NOMO-1 treated with DMSO at 0.1 percent for 48 hours (cell line): Measurements from ENCODE around the gene POMT2.
"Not testable (repeated sequence)": the region's sequence is repeated elsewhere in the genome, so short reads cannot be mapped to it uniquely, and the experiment has no call there.

ENCODE experiments used
- DNase-seq: peaks from one replicate; lab custom pipeline; 2025; ENCODE audit not compliant: unreplicated experiment; lab: John Stamatoyannopoulos, UW

POMT2 gene

DNA sequence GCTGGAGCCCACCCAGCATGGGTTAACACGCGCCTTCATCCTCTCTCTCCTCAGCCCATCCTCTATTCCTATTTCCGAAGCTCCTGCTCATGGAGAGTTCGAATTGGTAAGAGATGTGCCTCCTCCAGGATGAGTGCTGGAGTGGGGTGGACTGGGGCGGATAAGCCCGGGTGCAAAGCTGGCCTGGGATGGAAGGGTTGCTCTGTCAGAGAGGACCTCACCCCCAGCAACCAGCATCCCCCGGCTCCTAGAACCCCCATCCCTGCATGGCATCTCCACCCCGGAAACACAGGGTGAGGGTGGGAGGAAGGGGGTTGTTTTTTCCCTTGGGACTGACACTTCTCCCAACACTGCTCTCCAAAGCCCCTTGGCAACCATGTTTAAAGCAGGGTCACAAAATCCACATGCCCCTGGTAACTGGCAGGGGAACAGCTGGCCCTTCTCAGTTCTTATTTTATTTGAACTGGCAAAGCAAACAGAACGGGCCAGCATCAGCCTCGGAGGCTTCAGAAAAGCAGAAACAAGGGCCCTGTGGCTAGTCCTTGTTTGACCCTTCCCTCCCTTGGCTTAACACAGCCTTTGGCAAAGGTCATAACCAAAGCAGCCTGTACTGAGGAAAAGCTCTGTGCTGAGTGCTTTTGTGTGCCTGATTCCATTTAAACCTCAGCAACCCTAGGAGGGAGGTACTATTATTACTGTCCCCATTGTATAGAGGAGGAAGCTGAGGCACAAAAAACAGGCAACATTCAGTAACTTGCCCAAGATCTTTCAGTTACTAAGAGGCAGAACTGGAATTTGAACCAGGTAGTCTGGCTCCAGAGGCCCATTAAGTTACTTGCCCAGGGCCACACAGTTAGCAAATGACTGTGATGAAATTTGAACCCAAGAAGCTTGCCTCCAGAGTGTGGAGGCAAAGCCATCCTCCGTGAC is 4.4 kb upstream of the POMT2 start:
- DNase-seq, result no peak

DNA sequence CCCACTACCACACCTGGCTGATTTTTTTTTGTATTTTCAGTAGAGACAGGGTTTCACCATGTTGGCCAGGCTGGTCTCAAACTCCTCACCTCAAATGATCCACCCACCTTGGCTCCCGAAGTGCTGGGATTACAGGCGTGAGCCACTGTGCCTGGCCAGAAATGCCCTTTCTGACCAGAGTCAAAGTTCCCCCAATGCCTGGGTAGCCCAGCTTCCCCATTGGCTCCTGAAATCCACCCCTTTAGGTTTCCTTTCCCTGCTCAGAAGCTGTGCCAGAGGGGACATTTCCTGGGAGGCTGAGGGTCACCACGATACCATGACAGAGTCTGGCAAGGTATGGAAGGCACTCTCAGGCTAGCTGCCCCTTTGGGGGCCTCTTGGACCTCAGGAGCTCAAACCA is 3.6 kb upstream of the POMT2 start:
- DNase-seq, result no peak

DNA sequence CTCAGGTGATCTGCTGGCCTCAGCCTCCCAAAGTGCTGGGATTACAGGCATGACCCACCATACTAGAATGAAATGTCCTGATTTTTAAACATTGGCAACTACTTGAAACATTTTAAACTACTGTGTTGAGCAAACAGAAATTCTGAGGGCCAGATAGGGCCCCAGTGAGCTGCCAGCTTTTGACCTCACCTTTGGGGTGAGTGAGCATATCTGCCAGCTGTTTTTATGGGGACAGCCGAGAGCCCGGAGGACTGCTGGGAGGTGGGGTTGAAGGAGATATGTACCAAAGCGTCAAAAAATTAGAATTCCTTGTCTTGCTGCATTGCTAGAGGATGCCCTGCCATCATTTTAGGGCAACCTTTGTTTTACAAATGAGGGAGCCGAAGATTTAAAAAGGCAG is 2.9 kb upstream of the POMT2 start:
- no peak for DNase-seq

DNA sequence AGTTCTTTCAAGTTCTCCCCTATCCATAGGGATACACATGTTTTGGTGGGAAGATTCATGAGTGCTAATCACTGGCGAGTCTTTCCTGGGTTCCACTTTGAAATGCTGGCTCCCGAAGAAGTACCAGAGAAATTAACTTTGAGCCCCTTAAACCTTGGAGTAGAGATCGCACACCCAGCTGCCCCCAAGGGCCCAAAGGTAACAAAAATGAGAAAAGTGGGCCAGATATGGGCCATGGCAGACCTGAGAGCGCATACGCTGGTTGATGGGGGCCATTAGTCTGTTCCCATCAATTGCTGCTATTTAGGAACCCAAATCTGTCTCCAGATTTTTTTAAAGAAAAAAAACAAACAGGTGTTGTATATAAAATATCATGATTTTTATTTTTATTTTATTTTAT is 2.3 kb upstream of the POMT2 start:
- DNase-seq, result no peak

DNA sequence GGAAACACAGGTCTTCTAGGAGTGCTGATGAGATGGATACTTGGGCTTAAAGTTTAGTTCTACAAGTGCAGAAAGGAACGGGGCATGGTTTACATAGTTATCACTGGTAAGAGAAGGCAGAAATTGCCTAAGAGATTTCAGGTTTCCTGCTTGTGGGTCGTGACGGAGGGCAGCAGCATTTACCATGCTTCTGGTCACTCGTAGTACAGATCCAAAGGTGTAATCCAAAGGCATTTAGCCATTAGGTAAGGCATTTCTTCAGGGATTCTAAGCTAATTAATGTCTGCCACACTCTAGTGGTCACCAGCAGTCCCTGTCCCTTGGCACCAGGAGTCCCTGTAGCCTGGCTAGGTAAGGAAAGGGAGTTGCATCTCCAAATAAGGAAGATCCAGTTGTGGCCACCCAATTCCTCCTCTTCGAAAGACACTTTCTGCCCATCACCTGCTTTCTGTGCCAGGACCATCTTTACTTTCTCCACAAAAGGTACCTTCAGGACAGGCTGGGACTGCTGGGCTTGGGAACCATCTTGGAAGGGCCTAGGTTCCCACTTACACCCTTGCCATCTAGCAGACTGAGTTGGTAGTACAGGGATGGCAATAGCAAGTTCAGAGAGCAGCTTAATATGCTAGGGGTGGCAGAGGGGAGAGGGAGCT is 1.7 kb upstream of the POMT2 start:
- DNase-seq, result peak; percentile 20

DNA sequence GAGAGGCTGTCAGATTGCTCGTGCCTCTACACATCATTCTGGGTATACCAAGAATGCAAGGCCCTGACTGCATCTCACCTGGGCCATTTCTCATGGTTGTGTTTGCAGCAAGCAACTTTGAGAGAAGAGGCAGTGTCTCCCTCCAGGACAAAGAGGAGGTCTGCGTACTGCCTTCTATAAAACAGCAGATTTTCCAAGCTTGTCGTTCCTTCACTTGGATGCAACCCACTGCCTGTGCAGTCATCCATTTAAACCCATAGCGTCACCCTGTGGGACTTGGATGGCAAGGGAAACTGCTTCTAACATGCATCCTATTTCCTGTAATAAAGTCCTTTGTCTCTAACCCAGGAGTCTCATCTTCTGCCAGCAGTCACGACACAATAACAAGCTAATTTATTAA is 1.3 kb downstream of the POMT2 start:
- no peak for DNase-seq

DNA sequence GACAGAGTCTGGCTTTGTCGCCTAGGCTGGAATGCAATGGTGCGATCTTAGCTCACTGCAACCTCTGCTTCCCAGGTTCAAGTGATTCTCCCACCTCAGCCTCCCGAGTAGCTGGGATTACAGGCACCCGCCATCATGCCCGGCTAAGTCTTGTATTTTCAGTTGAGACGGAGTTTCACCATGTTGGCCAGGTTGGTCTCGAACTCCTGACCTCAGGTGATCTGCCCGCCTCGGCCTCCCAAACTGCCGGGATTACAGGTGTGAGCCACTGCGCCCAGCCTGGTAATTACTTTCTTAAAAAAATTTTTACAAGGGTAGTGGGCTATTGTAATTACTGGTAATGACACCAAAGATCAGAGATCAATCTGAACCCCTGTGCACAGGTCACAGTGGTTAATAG is 1.9 kb downstream of the POMT2 start:
- DNase-seq, result not testable (repeated sequence)

DNA sequence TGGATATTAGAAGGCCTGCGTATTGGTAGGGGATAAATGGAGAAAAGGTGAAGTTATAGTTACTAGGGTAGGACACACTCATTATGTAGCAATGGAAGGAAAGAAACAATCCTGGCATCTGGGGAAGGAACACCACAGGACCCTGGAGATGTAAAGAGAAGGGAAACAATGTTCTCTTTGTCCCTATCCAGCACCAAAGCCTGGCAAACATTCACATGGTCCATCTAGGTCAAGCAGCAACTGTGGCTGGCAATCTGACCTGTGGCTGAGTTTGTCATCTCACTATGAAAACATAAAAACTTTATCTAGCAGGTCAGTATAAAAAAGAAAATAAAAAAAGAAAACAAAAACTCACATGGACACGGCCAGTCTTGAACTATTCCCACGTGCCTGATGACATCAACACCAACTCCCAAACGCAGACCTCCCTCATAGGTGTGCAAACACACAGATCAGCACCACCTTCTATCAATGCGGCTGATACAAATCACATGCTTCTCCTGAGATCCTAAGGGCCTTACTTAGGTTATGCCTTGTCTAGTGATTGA is 2.6 kb downstream of the POMT2 start:
- no peak for DNase-seq

DNA sequence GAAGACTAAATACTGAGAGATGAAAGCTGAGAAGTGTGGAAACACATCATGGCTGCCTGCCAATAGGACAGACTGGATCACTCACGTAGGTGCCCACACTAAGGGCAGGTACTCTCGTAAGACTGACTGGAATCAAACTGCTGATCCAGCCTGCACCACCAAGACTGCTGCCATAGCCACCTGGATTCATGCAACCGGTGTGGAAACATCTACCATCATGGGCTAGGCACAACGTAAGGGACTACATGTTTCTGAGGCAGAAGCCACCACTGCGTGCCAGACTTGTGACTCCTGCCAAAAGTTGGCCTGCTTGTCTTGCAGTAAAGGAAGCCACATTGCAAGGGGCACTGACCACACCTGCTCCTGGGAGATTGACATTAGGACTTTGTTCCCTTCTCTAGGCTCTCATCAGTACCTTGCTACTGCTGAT is 3.8 kb downstream of the POMT2 start:
- no peak for DNase-seq

DNA sequence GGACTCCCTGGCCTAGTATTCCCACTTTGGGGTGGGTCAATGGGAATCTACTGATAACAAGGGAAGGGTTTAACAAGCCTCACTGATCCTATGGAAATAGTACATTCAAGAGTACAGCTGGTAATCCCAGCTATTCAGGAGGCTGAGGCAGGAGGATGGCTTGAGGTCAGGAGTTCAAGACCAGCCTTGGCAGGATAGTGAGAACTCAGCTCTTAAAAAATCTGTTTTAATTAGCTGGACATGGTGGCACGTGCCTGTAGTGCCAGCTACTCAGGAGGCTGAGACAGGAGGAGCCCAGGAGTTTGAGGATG is 4.5 kb downstream of the POMT2 start:
- DNase-seq, result no peak

DNA sequence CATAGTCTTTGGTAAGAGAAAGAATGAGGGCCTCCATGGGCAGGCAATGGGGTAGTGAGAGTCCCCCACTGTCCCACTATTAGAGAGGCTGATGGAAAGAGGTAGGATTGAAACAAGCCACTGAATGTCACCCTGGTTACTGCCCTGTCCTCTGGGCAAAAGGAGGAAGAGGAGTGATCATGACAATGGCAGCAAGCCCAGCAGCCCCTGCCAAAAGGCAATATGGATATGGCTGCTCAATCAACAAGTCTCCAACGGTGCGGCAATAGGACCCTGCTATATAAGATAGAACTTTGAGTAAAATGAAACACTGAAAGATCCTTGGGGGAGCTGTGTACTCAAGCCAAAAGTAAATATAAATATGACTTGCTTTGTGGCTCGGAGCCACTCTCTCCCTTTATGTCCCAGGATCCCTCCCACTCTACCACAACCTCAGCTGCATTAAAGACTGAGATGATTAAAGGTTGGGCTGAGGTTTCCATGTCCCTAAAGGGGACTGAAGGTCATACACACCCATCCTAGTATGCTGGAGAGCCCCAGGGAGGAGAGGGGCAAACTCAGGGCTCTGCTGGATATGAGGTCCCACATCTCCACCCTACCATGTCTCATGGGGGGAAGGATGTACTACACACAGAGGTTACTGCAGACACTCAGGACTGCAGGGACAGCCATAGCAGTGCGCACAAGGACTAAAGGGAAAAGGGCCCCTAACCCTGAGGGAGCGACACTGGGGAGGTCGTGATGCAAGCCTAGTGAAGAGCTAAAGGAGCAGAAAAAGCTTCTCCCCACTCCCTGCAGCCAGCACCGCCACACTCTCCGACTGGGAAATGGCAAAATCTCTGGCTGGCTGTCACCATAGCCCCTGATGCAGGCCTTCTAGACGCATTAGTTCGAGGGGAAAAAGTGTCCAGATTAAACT is 5.9 kb downstream of the POMT2 start:
- no peak for DNase-seq

DNA sequence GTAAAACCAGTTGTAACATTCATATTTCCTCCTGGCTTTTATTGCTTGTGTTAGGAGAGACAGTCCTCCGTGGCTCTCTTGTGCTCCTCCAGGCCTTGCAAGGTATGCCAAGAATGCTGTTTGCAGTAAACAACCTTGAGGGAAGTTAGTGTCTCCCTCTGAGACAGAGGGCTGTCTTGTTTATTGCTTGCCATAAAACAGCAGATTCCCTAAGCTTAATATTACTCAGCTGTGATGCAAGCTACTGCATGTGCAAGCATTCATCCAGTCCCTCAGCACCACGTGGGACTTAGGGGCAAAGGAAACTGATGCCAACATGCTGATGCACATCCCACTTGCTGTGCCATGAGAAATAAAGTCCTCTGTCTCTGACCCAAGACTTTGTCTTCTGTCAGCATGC is 6.6 kb downstream of the POMT2 start:
- DNase-seq, result no peak

DNA sequence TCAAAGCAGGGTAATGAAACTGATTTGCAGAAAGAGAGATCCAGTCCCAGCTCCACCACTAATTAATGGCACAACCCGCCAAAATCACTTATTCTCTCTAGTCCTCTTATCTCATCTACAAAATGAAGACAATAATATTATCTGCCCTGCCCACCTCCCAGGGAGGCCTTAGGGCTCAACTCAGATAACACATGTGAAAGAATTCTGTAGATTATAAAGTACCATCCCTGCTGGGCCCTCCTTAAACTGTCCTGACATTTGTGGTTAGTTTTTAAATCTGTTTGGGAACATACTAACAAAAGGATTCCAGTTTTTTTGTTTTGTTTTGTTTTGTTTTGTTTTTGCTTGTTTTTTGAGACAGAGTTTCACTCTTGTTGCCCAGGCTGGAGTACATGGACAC is 7.3 kb downstream of the POMT2 start:
- no peak for DNase-seq

DNA sequence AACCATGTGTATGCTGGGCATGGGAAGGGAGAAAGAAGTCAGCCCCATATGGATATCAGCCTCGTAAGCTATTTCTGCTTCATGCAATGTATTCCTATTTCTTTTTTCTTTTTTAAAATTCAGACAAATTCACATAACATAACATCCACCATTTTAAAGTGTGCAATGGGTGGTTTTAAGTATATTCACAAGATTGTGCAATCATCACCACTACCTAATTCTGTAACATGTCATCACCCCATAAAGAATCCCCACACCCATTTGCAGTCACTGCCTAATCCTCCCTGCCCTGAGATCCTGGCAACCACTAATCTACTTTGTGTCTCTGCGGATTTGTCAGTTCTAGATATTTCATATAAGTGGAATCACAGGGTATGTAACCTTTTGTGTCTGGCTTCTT is 9.5 kb downstream of the POMT2 start:
- DNase-seq, result peak; percentile 46

DNA sequence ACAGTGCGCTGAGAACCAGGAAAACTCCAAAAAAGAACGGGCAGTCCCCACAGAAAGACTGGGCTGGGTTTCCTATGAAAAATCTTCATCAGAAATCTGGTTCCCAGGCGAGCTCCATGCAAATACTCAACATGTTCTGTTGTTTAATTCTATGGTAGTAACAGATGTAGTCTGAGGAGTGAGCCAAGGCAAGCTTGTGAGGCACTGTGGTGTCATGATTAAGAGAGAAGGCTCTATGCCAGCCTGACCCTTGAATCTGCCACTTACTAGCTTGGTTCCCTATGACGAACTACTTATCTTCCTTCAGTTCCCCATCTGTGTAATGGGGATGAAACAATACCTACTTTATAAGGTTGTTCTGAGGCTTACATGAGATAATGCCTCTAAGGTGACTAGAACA is 10.7 kb downstream of the POMT2 start:
- no peak for DNase-seq

DNA sequence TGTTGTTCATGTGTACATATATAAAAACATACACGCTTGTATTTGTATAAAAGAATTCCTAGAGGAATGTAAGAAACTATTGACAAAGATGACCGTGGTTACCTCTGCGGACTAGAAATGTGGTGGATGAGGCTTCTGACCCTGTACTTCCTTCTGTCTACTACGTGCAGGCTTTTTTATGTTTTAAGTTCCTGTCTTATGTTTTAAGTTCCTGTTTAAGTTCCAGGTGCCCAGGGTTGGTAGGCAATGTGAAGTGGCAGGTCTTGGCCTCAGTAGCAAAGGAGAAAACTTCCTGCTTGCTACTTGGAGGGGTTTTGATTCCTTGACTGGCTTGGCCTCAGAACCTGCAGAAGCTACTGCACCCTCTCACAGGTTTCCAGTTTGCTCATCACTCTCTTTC is 11.6 kb downstream of the POMT2 start:
- DNase-seq, result peak; percentile 79

DNA sequence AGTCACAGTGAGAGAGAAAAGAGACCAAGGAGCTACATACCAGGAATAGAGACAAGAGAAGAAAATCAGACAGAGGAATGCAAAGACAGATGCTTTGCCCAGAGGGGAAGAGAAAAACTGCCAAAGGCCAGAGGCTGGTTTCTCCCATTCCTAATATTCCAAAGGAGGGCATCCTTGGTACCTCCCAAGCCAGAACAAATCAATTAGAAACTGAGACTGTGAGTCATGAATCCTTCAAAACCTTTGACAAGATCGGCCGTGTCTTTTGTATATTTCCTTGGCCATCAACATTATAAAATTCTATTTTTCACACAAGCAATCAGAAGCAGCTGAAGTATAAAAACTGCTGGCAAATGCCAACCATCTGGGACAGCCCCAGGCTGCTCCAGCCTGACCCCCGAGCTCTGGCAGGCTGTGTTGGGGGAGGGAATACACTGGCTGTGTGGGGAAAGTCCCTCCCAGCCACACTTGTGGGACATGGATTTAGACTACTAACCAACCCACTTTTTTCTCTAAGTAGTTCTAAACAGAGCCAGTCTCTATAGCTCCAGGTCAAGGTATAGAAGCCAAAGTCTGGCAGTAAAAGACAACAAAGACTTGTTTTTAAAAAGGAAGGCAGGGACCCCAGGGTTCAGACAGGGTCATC is 13.7 kb downstream of the POMT2 start:
- DNase-seq, result no peak

DNA sequence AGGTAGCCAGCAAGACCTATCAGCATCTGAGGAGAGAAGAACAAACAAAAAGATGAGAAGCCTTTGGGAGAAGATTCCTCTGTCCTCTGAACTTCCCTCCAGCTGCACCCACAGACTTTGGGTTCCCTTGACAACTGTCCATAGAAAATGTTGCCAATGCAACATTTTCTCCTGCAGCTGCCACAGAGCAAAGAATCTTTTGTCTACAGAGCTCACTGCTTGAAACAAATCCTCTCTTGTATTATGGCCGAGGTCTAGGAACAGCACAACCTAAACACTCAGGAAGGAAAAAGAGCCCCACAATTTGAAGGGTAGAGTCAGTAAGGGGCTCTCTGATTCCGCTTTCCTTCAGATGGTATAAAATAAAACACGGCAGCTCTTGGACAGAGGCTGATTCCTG is 14.3 kb downstream of the POMT2 start:
- DNase-seq, result no peak

DNA sequence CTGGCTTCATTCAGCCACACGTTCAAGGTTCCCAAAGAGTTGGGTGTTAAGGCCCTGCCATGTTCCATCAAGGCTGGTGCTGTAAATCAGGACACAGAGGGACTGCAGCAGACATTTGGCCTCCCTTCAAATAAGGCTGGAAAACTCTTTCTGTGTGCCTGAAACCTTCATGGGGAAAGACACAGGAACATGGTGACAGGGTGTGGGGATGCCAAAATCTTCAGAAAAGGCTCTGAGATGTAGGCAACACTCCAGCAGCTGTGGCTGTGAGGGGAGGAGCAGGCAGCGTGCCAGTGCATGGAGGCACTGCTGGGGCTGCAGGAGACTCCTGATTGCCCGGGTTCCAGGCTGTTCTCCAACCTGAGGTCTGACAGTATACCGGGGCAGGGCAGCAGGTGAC is 15.0 kb downstream of the POMT2 start:
- DNase-seq, result no peak

DNA sequence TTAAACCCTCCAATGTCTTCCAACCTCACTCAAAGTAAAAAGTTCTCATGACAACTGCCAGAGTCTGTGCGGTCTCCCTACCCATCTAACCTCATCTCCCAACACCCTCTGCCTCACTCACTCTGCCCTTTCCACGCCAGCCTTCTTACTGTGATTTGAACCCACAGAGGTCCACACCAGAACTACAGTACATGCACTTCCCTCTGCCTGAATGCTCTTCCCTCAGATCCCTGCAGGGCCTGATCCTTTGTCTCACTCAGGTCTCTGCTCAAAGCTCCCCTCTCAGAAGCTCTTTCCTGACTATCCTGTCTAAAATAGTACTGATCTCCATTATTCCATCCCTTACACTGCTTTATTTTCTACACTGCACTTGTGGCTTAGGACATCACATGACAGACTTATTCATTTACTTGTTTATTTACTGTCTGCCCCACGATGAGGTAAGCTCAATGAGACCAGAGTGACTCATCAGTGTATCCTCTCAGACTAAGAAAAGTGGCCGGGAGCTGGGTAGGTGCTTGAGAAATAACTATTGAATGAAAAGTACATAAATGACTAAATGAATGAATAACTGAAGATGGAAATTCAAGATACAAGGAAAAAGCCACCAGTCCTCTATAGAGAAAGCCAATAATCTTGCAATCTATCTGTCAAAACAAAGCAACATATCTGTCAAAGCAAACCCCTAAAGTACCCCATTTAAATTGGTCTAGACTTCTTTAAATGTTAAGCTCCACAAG is 17.1 kb downstream of the POMT2 start:
- peak; percentile 57 for DNase-seq
